Natural killer cell treated with Interleukin-12 subunit alpha and Interleukin-12 subunit beta and Interleukin-15 and Interleukin-18, amount 100 ng/mL, for 72 hours (primary cell): ENCODE measurements around the gene GATC. TPM values are rescaled to one million over a fixed set of nuclear protein-coding genes. Genes with fewer than 3 reads are reported as not detected.
"Not testable (repeated sequence)": the region's sequence is repeated elsewhere in the genome, so short reads cannot be mapped to it uniquely, and the experiment has no call there.

ENCODE experiments used
- ATAC-seq, 2 donors: fragments of 150-1000 bp; cut with Tn5 transposase in 1 of 2; sonication (Bioruptor Pico), chemical (Tn5 transposase) in 1 of 2; 2 replicates each; pipeline ENCODE4 v1.10.0; 2021
- DNase-seq: peaks from one replicate; pipeline ENCODE4 v3.0.0; 2022; ENCODE audit warnings: low spot score
- H3K27ac Mint-ChIP-seq, 2 donors: 1 replicate in 1 of 2; 2 replicates in 1 of 2; pipeline ENCODE4 v1.8.0; 2022; ENCODE audit warnings: mixed read lengths in 2 of 2, mild to moderate bottlenecking in 1 of 2, moderate library complexity in 1 of 2
- H3K27me3 Mint-ChIP-seq, 2 donors: 1 replicate in 1 of 2; 2 replicates in 1 of 2; pipeline ENCODE4 v1.8.0; 2022; ENCODE audit warnings: mixed read lengths in 2 of 2
- H3K36me3 Mint-ChIP-seq: one replicate; pipeline ENCODE4 v1.8.0; 2022; ENCODE audit warnings: mixed read lengths
- H3K4me1 Mint-ChIP-seq, 2 donors: 1 replicate in 1 of 2; 2 replicates in 1 of 2; pipeline ENCODE4 v1.8.0; 2022; ENCODE audit warnings: low read depth in 2 of 2, mixed read lengths in 2 of 2, mild to moderate bottlenecking in 1 of 2
- H3K4me3 Mint-ChIP-seq: one replicate; pipeline ENCODE4 v1.8.0; 2022; ENCODE audit warnings: mixed read lengths
- H3K9me3 Mint-ChIP-seq: 2 replicates; pipeline ENCODE4 v1.8.0; 2022; ENCODE audit warnings: mixed read lengths
- total RNA-seq, 2 donors: library from RNA; stranded (reverse); gene quantifications; one replicate each; pipeline ENCODE4 v1.2.3, GENCODE V29; 2022

The GATC gene
- total RNA-seq, 2 donors from 2014 or later = 28.2 to 31.8 TPM

DNA sequence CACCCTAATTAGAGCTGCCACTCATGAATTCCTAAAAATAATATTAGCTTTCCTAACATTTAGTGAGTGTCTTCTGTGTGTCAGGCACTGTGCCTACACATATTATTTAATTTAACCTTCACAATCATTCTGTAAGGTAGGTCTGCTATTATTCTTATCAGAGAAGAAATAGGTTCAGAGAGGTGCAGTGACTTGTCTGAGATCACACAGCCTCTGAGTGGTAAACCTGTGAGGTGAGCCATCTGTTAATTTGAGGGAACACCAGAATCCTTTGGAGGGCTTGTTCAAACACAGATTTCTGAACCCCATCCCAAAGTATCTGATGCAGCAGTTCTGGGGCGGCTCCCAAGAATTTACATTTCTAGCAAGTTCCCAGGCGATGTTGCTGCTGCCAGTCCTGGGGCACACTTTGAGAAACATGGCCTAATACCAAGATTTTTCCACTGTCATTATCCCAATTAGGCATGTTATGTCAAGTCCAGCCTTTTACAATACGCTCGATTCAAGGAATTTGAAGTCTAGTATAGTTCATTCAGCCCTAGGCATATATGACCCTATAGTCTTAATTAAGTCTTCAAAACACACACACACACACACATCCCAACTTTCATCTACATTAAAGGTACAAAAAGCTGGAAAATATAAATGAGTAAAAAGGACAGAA lies 28.2 kb upstream of the GATC start:
- Mint-ChIP-seq H3K27ac (no peak overlapping the region), H3K4me1 (no peaks in the 10 kb centered on the region), H3K36me3 (no peaks in the 10 kb centered on the region), H3K9me3 (no peaks in the 10 kb centered on the region), H3K27me3 (peaks cover 0 to 6% of the 10 kb centered on the region in 2 donors), H3K4me3 (no peak overlapping the region)
- ATAC-seq (no peak), DNase-seq (no peak)

- Mint-ChIP-seq H3K4me1 (no peaks in the 10 kb centered on the region), H3K27ac (no peak overlapping the region), H3K9me3 (no peaks in the 10 kb centered on the region), H3K4me3 (no peak overlapping the region), H3K27me3 (peaks cover 0 to 6% of the 10 kb centered on the region in 2 donors), H3K36me3 (no peaks in the 10 kb centered on the region)
- ATAC-seq = no peak
- DNase-seq = no peak
Measured at GRCh38 chr12:120421701-120422100, 24.5 kb upstream of the GATC start.

GRCh38 chr12:120422892-120423456 lies 23.3 kb upstream of the GATC start:
- no peaks in the 10 kb centered on the region for H3K4me1 Mint-ChIP-seq
- no peak overlapping the region for H3K4me3 Mint-ChIP-seq
- ATAC-seq = no peak

GRCh38 chr12:120425797-120426196 lies 20.4 kb upstream of the GATC start:
- DNase-seq = no peak
- H3K36me3 Mint-ChIP-seq = no peaks in the 10 kb centered on the region
- H3K9me3 Mint-ChIP-seq = no peaks in the 10 kb centered on the region
- H3K4me3 Mint-ChIP-seq = no peak overlapping the region
- ATAC-seq = no peak
- no peak overlapping the region for H3K27ac Mint-ChIP-seq
- peaks cover 5 to 7% of the 10 kb centered on the region in 2 donors for H3K27me3 Mint-ChIP-seq
- H3K4me1 Mint-ChIP-seq = peaks cover 0 to 3% of the 10 kb centered on the region in 2 donors

More at GRCh38 chr12:120422892-120423456, 23.3 kb upstream of the GATC start:
- Mint-ChIP-seq H3K36me3 (no peaks in the 10 kb centered on the region), H3K27me3 (peaks cover 0 to 4% of the 10 kb centered on the region in 2 donors), H3K9me3 (no peaks in the 10 kb centered on the region), H3K27ac (no peak overlapping the region)
- DNase-seq = no peak

DNA sequence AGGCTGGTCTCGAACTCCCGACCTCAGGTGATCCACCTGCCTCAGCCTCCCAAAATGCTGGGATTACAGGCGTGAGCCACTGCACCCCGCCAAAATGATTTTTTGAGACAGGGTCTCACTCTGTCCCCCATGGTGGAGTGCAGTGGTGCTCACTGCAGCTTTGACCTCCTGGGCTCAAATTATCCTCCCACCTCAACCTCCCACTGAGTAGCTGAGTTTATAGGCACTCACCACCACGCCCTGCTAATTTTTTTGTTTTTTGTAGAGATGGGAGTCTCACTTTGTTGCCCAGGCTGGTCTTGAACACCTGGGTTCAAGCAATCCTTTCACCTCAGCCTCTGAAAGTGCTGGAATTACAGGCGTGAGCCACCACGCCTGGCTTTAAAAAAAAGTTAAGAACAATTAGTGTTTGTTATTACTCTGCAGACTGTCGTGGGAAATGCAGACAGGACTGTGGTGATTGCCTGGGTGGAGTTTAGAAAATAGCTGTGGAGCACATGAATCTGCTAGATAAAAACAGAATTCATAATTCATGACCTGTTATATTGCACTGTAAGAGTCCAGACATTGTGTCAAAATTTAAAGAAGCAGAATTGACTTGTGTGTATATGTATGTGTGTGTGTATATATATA lies 17.5 kb upstream of the GATC start:
- Mint-ChIP-seq H3K4me3 (no peak overlapping the region), H3K27ac (no peak overlapping the region), H3K9me3 (no peaks in the 10 kb centered on the region), H3K36me3 (no peaks in the 10 kb centered on the region), H3K4me1 (peaks cover 0 to 6% of the 10 kb centered on the region in 2 donors), H3K27me3 (peaks cover 2 to 7% of the 10 kb centered on the region in 2 donors)
- DNase-seq (no peak), ATAC-seq (no peak)

DNA sequence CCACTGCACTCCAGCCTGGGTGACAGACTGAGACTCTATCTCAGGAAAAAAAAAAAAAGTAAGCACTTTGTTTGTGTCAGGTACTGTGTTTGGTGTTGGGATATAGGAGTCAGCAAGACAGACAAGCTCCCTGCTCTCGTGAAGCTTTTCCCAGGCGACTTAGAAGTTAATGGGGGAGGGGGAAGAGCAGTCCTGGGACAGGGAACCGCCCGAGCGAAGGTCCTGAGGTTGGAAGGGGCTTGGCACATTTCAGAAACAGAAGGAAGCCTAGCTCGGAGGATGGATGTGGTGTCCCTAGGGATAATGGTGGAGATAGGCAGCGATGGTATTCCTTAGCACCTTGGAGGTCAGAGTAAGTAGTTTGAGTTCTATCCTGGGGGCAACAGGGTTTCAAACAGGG lies 16.9 kb upstream of the GATC start:
- no peaks in the 10 kb centered on the region for H3K9me3 Mint-ChIP-seq
- no peaks in the 10 kb centered on the region for H3K36me3 Mint-ChIP-seq
- DNase-seq (no peak), ATAC-seq (no peak)
- no peak overlapping the region for H3K27ac Mint-ChIP-seq
- no peak overlapping the region for H3K4me3 Mint-ChIP-seq
- H3K4me1 Mint-ChIP-seq = peaks cover 0 to 6% of the 10 kb centered on the region in 2 donors
- peaks cover 2 to 7% of the 10 kb centered on the region in 2 donors for H3K27me3 Mint-ChIP-seq

- peak overlapping the region in 1 of 2 donors; percentile 28 for H3K27ac Mint-ChIP-seq
- H3K36me3 Mint-ChIP-seq = no peaks in the 10 kb centered on the region
- H3K4me3 Mint-ChIP-seq = no peak overlapping the region
- H3K27me3 Mint-ChIP-seq = peaks cover 2 to 7% of the 10 kb centered on the region in 2 donors
- H3K9me3 Mint-ChIP-seq = no peaks in the 10 kb centered on the region
- peaks cover 7 to 13% of the 10 kb centered on the region in 2 donors for H3K4me1 Mint-ChIP-seq
- DNase-seq = no peak
- no peak for ATAC-seq
Measured at GRCh38 chr12:120432772-120433525, 13.3 kb upstream of the GATC start.

DNA sequence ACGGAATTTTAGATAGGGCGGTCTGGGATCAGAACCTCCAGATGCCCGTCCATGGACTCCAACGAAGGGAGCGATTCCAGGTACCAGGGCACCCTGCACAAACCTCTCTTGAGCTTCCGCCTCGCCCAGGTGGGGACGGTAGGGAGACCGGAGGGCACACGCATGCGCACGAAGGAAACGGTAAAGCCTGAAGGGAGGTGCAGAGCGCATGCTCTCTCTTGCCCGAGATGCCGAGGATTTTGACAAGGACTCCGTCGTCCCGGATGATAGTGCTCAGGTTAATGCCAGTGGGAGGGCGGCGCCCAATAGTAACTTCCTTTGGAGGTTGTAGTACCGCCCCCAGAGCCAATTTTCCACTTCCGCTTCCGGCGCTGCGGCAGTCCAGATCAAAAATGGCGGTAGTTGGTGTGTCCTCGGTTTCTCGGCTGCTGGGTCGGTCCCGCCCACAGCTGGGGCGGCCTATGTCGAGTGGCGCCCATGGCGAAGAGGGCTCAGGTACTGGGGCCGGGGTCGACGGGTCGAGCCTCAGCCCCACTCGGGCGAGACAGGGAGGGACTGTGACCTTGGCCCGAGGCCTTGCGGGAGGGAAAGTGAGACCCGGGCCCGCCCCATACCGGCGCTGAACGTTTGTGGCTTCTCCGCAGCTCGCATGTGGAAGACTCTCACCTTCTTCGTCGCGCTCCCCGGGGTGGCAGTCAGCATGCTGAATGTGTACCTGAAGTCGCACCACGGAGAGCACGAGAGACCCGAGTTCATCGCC lies 8.3 kb upstream of the GATC start, which contains the start of gene COX6A1:
Gene COX6A1 (plus strand): TSS at position 379 of the 760 bp plus-strand sequence. CDS start 14 bp downstream, at position 393.
- DNase-seq (peak; percentile 99), ATAC-seq (peak; percentile 99)
- no peaks in the 10 kb centered on the region for H3K27me3 Mint-ChIP-seq
- peak within 1 kb of the TSS; percentile 97 for H3K4me3 Mint-ChIP-seq
- no peaks in the 10 kb centered on the region for H3K36me3 Mint-ChIP-seq
- peaks cover 20 to 26% of the 10 kb centered on the region in 2 donors for H3K4me1 Mint-ChIP-seq
- no peaks in the 10 kb centered on the region for H3K9me3 Mint-ChIP-seq
- peak within 1 kb of the TSS; percentile 83 to 92 for H3K27ac Mint-ChIP-seq

DNA sequence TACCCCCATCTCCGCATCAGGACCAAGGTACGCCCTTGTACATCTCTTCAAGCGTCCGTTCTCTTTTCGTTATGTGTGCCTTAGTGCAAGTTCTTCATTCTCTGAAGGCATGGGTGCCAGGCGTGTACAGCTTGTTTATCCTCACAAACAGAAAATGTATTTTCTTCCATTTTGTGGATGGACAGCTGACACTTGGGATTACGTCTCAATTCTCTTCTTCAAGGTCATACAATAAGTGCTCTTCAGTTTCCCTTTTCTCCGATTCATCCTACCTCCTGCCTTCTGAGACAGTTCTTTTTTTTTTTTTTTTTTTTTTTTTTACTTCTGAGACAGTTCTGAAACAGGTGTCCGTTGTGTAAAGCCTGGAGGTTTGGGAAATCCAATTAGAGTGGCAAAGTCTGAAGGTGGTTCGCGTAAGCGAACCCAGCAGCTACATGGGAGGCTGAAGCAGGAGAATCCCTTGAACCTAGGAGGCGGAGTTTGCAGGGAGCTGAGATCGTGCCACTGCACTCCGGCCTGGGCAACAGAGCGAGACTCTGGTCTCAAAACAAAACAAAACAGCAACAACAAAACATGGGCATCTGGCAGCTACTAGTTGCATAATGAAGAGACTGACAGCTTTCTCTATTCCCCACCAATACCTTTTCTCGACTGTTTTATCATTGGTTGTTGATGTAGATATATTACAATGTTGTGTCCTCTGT lies 7.6 kb upstream of the GATC start:
- Mint-ChIP-seq H3K4me1 (peaks cover 19 to 26% of the 10 kb centered on the region in 2 donors), H3K27ac (peak overlapping the region; percentile 83 to 92), H3K27me3 (no peaks in the 10 kb centered on the region), H3K36me3 (no peaks in the 10 kb centered on the region), H3K9me3 (no peaks in the 10 kb centered on the region), H3K4me3 (peak overlapping the region; percentile 97)
- no peak for DNase-seq
- no peak for ATAC-seq

DNA sequence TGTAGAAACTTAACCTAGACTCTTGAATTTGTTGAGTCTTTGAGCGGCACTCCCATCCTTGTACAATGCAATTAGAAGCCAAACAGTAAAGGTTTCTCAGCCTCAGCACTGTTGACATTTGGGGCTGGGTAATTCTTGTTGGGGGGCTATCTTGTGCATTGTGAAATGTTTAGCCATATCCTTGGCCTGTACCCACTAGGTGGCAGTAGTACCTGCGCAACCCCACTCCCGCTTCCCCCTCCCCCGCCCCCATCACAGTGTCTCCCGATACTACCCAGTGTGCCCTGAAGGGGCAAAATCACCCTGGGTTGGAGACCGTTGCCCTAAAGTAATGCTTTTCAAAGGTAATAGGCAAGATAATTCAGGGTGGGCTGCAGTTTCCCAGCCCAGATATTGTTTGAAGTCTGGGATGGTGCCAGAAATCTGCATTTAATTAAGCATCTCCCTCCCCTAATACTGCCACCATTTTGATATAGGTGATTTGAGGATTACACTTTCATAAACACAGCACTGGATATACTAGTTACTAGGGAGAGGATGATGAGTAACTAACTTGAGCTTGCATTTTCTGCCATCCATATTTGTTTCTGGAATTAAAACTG lies 6.5 kb upstream of the GATC start:
- H3K4me1 Mint-ChIP-seq = peaks cover 22 to 26% of the 10 kb centered on the region in 2 donors
- no peaks in the 10 kb centered on the region for H3K36me3 Mint-ChIP-seq
- H3K4me3 Mint-ChIP-seq = peak overlapping the region; percentile 61
- H3K27me3 Mint-ChIP-seq = no peaks in the 10 kb centered on the region
- no peaks in the 10 kb centered on the region for H3K9me3 Mint-ChIP-seq
- H3K27ac Mint-ChIP-seq = peak overlapping the region in 1 of 2 donors; percentile 46
- ATAC-seq (peak; percentile 47 to 49), DNase-seq (peak; percentile 69)

DNA sequence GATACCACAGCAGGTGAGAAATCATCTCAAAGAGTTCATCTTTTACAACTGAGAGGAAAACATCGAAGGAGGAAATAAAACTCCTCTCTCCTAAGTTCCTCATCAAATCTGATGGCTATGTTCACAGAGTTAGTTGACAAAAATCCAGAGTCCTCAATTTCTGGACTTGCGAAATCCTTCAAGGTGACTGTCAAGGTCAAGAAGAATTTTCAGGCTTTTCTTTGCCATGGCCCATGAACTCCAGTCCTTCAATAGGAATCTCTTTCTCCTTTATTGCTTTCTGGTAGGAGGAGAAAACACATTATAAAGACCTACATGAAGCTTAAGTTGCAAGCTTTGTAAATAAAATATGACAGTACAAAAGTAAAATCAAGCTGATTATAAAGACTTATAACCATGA lies 1.6 kb upstream of the GATC start:
- DNase-seq = no peak
- Mint-ChIP-seq H3K4me1 (peaks cover 33 to 35% of the 10 kb centered on the region in 2 donors), H3K27ac (peak overlapping the region; percentile 94 to 95), H3K36me3 (peaks cover 11% of the 10 kb centered on the region), H3K9me3 (no peaks in the 10 kb centered on the region), H3K27me3 (no peaks in the 10 kb centered on the region), H3K4me3 (peak overlapping the region; percentile 96)
- ATAC-seq = no peak

DNA sequence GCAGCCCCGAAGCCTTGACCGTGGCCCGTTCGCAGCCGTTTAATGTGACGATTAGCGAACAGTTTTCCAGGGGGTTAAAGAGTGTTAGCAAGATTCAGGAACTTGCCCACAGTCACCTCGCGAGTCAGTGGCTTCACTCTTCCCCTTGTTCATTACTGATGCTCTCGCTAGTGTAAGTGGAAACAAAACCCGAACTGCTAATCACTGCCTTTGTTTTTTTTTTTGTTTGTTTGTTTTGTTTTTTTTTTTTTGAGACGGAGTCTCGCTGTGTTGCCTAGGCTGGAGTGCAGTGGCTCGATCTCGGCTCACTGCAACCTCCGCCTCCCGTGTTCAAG lies 567 bp downstream of the GATC start:
- DNase-seq, ATAC-seq, H3K27me3 Mint-ChIP-seq, H3K9me3 Mint-ChIP-seq: not testable (repeated sequence)
- Mint-ChIP-seq H3K4me1 (peaks cover 27 to 31% of the 10 kb centered on the region in 2 donors), H3K36me3 (peaks cover 11% of the 10 kb centered on the region), H3K4me3 (peak overlapping the region; percentile 96), H3K27ac (peak overlapping the region; percentile 94 to 95)
